ENCODE data around the gene RAB15. TPM values are rescaled to one million over a fixed set of nuclear protein-coding genes. Genes with fewer than 3 reads are reported as not detected.

RAB15 gene
- polyA plus RNA-seq, 1 donor = 27.3 TPM

GRCh38 chr14:64956697-64957406 is 15.3 kb downstream of the RAB15 start:
- DNase-seq = no peak

DNA sequence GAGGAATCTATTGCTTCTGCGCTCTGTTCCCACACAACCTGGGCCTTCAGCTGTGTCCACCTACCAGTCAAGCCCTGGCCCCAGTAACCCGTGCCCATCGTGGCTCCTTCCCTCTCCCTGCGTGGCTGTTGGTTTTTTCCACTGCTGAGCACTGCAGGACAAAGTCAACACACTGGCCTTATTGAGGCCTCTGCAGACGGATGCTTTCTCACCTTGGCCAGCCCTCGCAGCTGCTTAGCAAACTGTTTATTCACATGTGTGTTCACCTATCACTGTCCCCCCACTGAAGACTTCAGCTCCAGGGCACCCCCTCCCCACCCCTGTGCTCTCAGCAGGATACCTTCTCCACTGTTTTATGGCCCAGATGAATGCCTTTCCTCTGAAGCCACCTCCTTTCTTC is 16.8 kb downstream of the RAB15 start:
- no peak for DNase-seq

GRCh38 chr14:64954491-64955240 is 17.5 kb downstream of the RAB15 start:
- no peak for DNase-seq

- DNase-seq = no peak
These were observed 18.5 kb downstream of the RAB15 start for GRCh38 chr14:64953661-64954060.

DNA sequence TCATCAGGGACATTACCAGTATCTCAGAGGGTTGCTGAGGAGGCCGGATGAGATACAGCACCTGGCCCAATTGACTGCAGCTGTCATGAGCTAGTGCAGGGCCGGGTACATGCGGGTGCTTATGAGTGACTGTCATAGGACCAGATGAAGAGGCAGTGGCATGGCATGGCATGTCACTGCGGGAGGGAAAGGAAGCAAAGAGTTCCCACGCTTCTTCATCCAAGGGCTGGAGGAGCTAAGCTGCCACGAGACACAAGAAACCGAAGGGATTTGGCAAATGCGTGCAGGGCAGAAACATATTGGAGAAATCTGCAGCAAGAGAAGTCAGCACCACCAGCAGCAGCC is 18.9 kb downstream of the RAB15 start:
- no peak for DNase-seq

DNA sequence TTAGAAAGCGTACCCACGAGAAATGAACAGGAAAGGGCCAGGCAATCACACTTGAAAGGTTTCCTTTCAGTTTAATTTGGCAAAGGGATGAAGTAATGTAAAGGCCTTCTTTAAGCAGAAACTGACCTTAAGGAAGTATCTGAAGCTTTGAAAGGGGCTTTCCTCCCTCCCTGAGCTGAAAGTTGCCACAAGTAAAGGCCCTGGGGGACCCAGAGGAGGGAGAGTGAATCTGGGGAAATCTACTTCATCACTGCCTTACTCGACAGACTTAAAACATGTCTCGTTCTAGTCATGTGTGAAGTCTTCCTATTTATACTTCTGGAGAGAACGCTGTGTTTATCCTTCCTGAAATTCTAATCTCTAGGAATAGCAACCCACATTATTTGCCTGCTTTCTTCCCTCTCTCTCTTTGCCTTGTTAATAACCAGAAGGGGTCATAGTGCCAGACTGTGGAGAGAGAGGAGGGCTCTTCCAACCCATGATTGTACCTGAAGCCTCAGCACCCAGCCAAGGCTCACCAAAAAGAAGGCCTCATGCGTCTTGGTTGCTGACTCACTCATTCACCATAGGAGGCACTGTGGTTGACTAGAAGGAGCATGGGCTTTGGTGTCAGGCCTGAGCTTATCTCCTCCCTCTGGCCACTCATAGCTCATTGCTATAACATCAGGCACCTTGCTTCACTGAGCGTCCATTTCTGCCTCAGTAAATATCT is 19.4 kb downstream of the RAB15 start:
- DNase-seq = no peak

GRCh38 chr14:64951724-64952123 is 20.4 kb downstream of the RAB15 start:
- no peak for DNase-seq

GRCh38 chr14:64951291-64951690 is 20.8 kb downstream of the RAB15 start:
- no peak for DNase-seq

GRCh38 chr14:64950889-64951288 is 21.2 kb downstream of the RAB15 start:
- DNase-seq = no peak

DNA sequence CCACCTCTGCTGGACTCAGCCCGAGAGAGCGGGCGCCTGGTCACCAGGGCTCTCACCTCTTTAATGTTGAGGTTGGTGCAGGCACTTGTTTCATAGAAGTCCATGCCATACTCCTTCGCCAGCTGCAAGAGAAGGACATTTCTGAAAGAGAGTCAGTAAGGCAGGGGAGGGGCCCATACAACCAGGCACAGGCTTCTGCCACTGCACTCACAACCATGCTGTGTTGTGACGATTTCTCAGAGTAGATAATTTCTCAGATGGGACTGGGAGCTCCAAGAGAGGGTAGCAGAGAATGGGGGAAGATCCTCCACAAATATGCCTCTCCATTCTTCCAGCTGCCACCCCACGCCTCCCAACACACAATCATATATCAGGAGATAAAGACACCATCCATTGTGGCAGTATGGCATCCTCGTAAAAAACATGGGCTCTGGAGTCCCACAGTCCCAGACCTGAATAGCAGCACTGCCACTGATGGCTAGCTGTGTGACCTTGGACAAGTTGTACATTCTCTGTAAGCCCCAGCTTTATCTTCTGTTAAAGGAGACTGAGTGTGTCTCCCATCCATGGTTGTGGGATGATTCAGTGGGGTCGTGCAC is 23.4 kb downstream of the RAB15 start:
- DNase-seq = no peak

GRCh38 chr14:64947710-64948611 is 24.2 kb downstream of the RAB15 start:
- DNase-seq = no peak

- no peak for DNase-seq
These were observed 25.7 kb downstream of the RAB15 start for GRCh38 chr14:64946310-64947045.

GRCh38 chr14:64945431-64946178 is 26.5 kb downstream of the RAB15 start:
- no peak for DNase-seq

DNA sequence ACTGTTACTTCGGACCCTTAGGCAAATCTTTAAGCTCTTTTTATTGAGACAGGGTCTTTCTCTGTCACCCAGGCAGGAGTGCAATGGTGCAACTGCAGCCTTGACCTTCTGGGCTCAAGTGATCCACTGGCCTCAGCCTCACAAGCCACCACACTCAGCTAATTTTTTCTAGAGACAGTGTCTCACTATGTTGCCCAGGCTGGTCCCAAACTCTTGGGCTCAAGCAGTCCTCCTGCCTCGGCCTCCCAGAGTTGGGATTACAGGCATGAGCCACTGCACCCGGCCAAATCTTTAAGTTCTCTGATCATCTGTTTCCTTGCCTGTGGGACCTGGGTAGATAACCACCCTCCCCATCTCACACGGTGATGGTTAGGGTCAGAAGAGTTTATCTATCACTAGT is 27.3 kb downstream of the RAB15 start:
- DNase-seq = no peak

- no peak for DNase-seq
These were observed 28.1 kb downstream of the RAB15 start for GRCh38 chr14:64944041-64944440.

- DNase-seq = no peak
These were observed 28.6 kb downstream of the RAB15 start for GRCh38 chr14:64943556-64943955.

- DNase-seq = no peak
These were observed 29.5 kb downstream of the RAB15 start, which contains the start of gene GPX2 for GRCh38 chr14:64942531-64943111. GPX2 (minus strand) TSS chr14:64942745; CDS start chr14:64942726, 19 bp downstream.

- DNase-seq = no peak
These were observed 31.7 kb downstream of the RAB15 start for GRCh38 chr14:64940336-64940910.

DNA sequence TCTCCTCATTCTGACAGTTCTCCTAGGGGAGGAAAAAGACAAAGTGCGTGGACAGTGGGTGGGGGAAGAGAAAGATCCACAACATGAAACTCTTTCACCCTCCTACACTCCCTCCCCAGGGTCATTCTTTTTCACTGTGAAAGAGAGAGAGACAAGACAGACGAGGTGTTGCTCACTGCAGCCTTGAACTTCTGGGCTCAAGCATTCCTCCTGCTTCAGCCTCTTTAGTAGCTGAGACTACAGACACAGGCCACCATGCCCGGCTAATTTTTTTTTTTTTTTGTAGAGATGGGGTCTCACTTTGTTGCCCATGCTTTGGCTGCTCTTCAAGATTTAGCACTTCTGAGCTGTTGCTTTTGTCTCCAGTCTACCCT is 32.3 kb downstream of the RAB15 start:
- DNase-seq = no peak

All from left kidney (tissue), 2 donors.